Measurements from ENCODE around the gene NEU2.

The NEU2 gene

GRCh38 chr2:233058717-233059546 is 26.5 kb downstream of the NEU2 start:
- Histone ChIP-seq H2BK5ac (ENCODE audit: low read length) (peak overlapping the region; percentile 46), H3K9me3 (replicated peaks in 1 of 2; ENCODE audit: control insufficient read depth in 2 of 2, insufficient read depth in 1 of 2, low read depth in 1 of 2, low read length in 2 of 2) (no peaks in the 10 kb centered on the region), H2AK5ac (ENCODE audit: low read depth, low read length) (peak overlapping the region; percentile 74), H2AFZ (ENCODE audit: low read length) (no peak overlapping the region), H3K18ac (ENCODE audit: low read length) (peak overlapping the region; percentile 36), H3K14ac (ENCODE audit: low read length) (no peak overlapping the region), H3K4me2 (ENCODE audit: insufficient read depth, low read length, poor library complexity, severe bottlenecking) (no peak overlapping the region), H3K79me1 (ENCODE audit: low read depth, low read length) (no peaks in the 10 kb centered on the region), H3K9ac (ENCODE audit: low read depth, low read length, poor library complexity) (no peak overlapping the region), H4K91ac (ENCODE audit: low read depth, low read length, poor library complexity) (no peak overlapping the region), H3K36me3 (replicated peaks in 1 of 2; ENCODE audit: control insufficient read depth in 2 of 2, insufficient read depth in 2 of 2, low read length in 2 of 2) (no peaks in the 10 kb centered on the region), H3K23ac (ENCODE audit: low read depth, low read length, poor library complexity) (no peak overlapping the region), H3K4ac (ENCODE audit: low read length) (no peak overlapping the region), H3K27me3 (ENCODE audit: control insufficient read depth in 3 of 3, insufficient read depth in 3 of 3, low read depth in 1 of 3, low read length in 3 of 3) (peaks cover 0 to 3% (median 0%) of the 10 kb centered on the region in 3 experiments), H3K4me3 (ENCODE audit: low read length in 2 of 2) (no peak overlapping the region), H3K4me1 (ENCODE audit: control insufficient read depth in 2 of 2, insufficient read depth in 1 of 2, low read depth in 1 of 2, low read length in 2 of 2) (peaks cover 13 to 20% of the 10 kb centered on the region in 2 donors), H2BK15ac (ENCODE audit: low read length) (peak overlapping the region; percentile 54), H4K8ac (ENCODE audit: low read depth, low read length) (no peak overlapping the region), H2BK120ac (ENCODE audit: low read depth, low read length) (no peak overlapping the region), H2BK12ac (ENCODE audit: low read length) (no peak overlapping the region), H3K27ac (replicated peaks; ENCODE audit: low read length) (no peak overlapping the region)
- WGBS, 2 donors (ENCODE audit: extremely low coverage in 2 of 2, insufficient read length in 2 of 2, insufficient replicate concordance in 1 of 2) = no CpG with 5 or more reads among the region's 24 CpGs
- no peak for DNase-seq (ENCODE audit: low spot score)

GRCh38 chr2:233059547-233059796 is 27.0 kb downstream of the NEU2 start:
- Histone ChIP-seq H3K4me1 (ENCODE audit: control insufficient read depth in 2 of 2, insufficient read depth in 1 of 2, low read depth in 1 of 2, low read length in 2 of 2) (peaks cover 13 to 20% of the 10 kb centered on the region in 2 donors), H2AFZ (ENCODE audit: low read length) (no peak overlapping the region), H2BK15ac (ENCODE audit: low read length) (peak overlapping the region; percentile 32), H2BK5ac (ENCODE audit: low read length) (no peak overlapping the region), H2AK5ac (ENCODE audit: low read depth, low read length) (peak overlapping the region; percentile 74), H3K4me3 (ENCODE audit: low read length in 2 of 2) (no peak overlapping the region), H3K14ac (ENCODE audit: low read length) (no peak overlapping the region), H2BK12ac (ENCODE audit: low read length) (no peak overlapping the region), H4K8ac (ENCODE audit: low read depth, low read length) (no peak overlapping the region), H3K27ac (replicated peaks; ENCODE audit: low read length) (no peak overlapping the region), H4K91ac (ENCODE audit: low read depth, low read length, poor library complexity) (no peak overlapping the region), H3K9me3 (replicated peaks in 1 of 2; ENCODE audit: control insufficient read depth in 2 of 2, insufficient read depth in 1 of 2, low read depth in 1 of 2, low read length in 2 of 2) (no peaks in the 10 kb centered on the region), H3K4me2 (ENCODE audit: insufficient read depth, low read length, poor library complexity, severe bottlenecking) (no peak overlapping the region), H3K36me3 (replicated peaks in 1 of 2; ENCODE audit: control insufficient read depth in 2 of 2, insufficient read depth in 2 of 2, low read length in 2 of 2) (no peaks in the 10 kb centered on the region), H3K18ac (ENCODE audit: low read length) (no peak overlapping the region), H3K79me1 (ENCODE audit: low read depth, low read length) (no peaks in the 10 kb centered on the region), H3K27me3 (ENCODE audit: control insufficient read depth in 3 of 3, insufficient read depth in 3 of 3, low read depth in 1 of 3, low read length in 3 of 3) (peaks cover 0 to 3% (median 0%) of the 10 kb centered on the region in 3 experiments), H3K9ac (ENCODE audit: low read depth, low read length, poor library complexity) (no peak overlapping the region), H3K23ac (ENCODE audit: low read depth, low read length, poor library complexity) (no peak overlapping the region), H3K4ac (ENCODE audit: low read length) (no peak overlapping the region), H2BK120ac (ENCODE audit: low read depth, low read length) (no peak overlapping the region)
- DNase-seq (ENCODE audit: low spot score) = no peak
- no CpG with 5 or more reads among the region's 7 CpGs for WGBS, 2 donors (ENCODE audit: extremely low coverage in 2 of 2, insufficient read length in 2 of 2, insufficient replicate concordance in 1 of 2)

- Histone ChIP-seq H3K4ac (ENCODE audit: low read length) (no peak within 1 kb of the TSS), H2BK15ac (ENCODE audit: low read length) (peak within 1 kb of the TSS; percentile 32), H3K27me3 (ENCODE audit: control insufficient read depth in 3 of 3, insufficient read depth in 3 of 3, low read depth in 1 of 3, low read length in 3 of 3) (peaks cover 0 to 3% (median 0%) of the 10 kb centered on the region in 3 experiments), H2BK12ac (ENCODE audit: low read length) (no peak within 1 kb of the TSS), H3K4me2 (ENCODE audit: insufficient read depth, low read length, poor library complexity, severe bottlenecking) (no peak within 1 kb of the TSS), H3K79me1 (ENCODE audit: low read depth, low read length) (no peaks in the 10 kb centered on the region), H2BK5ac (ENCODE audit: low read length) (no peak within 1 kb of the TSS), H3K23ac (ENCODE audit: low read depth, low read length, poor library complexity) (no peak within 1 kb of the TSS), H3K9me3 (replicated peaks in 1 of 2; ENCODE audit: control insufficient read depth in 2 of 2, insufficient read depth in 1 of 2, low read depth in 1 of 2, low read length in 2 of 2) (no peaks in the 10 kb centered on the region), H3K4me3 (ENCODE audit: low read length in 2 of 2) (no peak within 1 kb of the TSS), H3K9ac (ENCODE audit: low read depth, low read length, poor library complexity) (no peak within 1 kb of the TSS), H2BK120ac (ENCODE audit: low read depth, low read length) (no peak within 1 kb of the TSS), H3K27ac (replicated peaks; ENCODE audit: low read length) (no peak within 1 kb of the TSS), H2AK5ac (ENCODE audit: low read depth, low read length) (peak within 1 kb of the TSS; percentile 74), H3K14ac (ENCODE audit: low read length) (no peak within 1 kb of the TSS), H4K8ac (ENCODE audit: low read depth, low read length) (no peak within 1 kb of the TSS), H3K4me1 (ENCODE audit: control insufficient read depth in 2 of 2, insufficient read depth in 1 of 2, low read depth in 1 of 2, low read length in 2 of 2) (peaks cover 13 to 20% of the 10 kb centered on the region in 2 donors), H3K18ac (ENCODE audit: low read length) (peak within 1 kb of the TSS; percentile 70), H4K91ac (ENCODE audit: low read depth, low read length, poor library complexity) (no peak within 1 kb of the TSS), H3K36me3 (replicated peaks in 1 of 2; ENCODE audit: control insufficient read depth in 2 of 2, insufficient read depth in 2 of 2, low read length in 2 of 2) (no peaks in the 10 kb centered on the region), H2AFZ (ENCODE audit: low read length) (peak within 1 kb of the TSS; percentile 64)
- DNase-seq (ENCODE audit: low spot score) = no peak
- WGBS, 2 donors (ENCODE audit: extremely low coverage in 2 of 2, insufficient read length in 2 of 2, insufficient replicate concordance in 1 of 2) = no CpG with 5 or more reads among the region's 26 CpGs
These were observed 27.5 kb downstream of the NEU2 start, which contains the start of gene INPP5D for GRCh38 chr2:233059797-233060500. Gene INPP5D, plus strand, starts transcription at chr2:233060342. Its CDS starts 137 bp downstream, at chr2:233060479.

- H3K4ac ChIP-seq (ENCODE audit: low read length) = no peak overlapping the region
- no peak overlapping the region for H4K91ac ChIP-seq (ENCODE audit: low read depth, low read length, poor library complexity)
- H3K9ac ChIP-seq (ENCODE audit: low read depth, low read length, poor library complexity) = no peak overlapping the region
- H2BK12ac ChIP-seq (ENCODE audit: low read length) = no peak overlapping the region
- H2BK5ac ChIP-seq (ENCODE audit: low read length) = no peak overlapping the region
- no peak for DNase-seq (ENCODE audit: low spot score)
- H3K79me1 ChIP-seq (ENCODE audit: low read depth, low read length) = no peaks in the 10 kb centered on the region
- H3K4me2 ChIP-seq (ENCODE audit: insufficient read depth, low read length, poor library complexity, severe bottlenecking) = no peak overlapping the region
- H3K27me3 ChIP-seq (ENCODE audit: control insufficient read depth in 3 of 3, insufficient read depth in 3 of 3, low read depth in 1 of 3, low read length in 3 of 3) = peaks cover 0 to 3% (median 0%) of the 10 kb centered on the region in 3 experiments
- H3K23ac ChIP-seq (ENCODE audit: low read depth, low read length, poor library complexity) = no peak overlapping the region
- H4K8ac ChIP-seq (ENCODE audit: low read depth, low read length) = no peak overlapping the region
- H2AFZ ChIP-seq (ENCODE audit: low read length) = peak overlapping the region; percentile 64
- H2AK5ac ChIP-seq (ENCODE audit: low read depth, low read length) = no peak overlapping the region
- H3K4me3 ChIP-seq (ENCODE audit: low read length in 2 of 2) = no peak overlapping the region
- H3K18ac ChIP-seq (ENCODE audit: low read length) = peak overlapping the region; percentile 70
- no peaks in the 10 kb centered on the region for H3K36me3 ChIP-seq (replicated peaks in 1 of 2; ENCODE audit: control insufficient read depth in 2 of 2, insufficient read depth in 2 of 2, low read length in 2 of 2)
- no peak overlapping the region for H3K14ac ChIP-seq (ENCODE audit: low read length)
- H3K4me1 ChIP-seq (ENCODE audit: control insufficient read depth in 2 of 2, insufficient read depth in 1 of 2, low read depth in 1 of 2, low read length in 2 of 2) = peaks cover 13 to 20% of the 10 kb centered on the region in 2 donors
- no peak overlapping the region for H2BK15ac ChIP-seq (ENCODE audit: low read length)
- no peaks in the 10 kb centered on the region for H3K9me3 ChIP-seq (replicated peaks in 1 of 2; ENCODE audit: control insufficient read depth in 2 of 2, insufficient read depth in 1 of 2, low read depth in 1 of 2, low read length in 2 of 2)
- WGBS, 2 donors (ENCODE audit: extremely low coverage in 2 of 2, insufficient read length in 2 of 2, insufficient replicate concordance in 1 of 2) = no CpG with 5 or more reads among the region's 13 CpGs
- H3K27ac ChIP-seq (replicated peaks; ENCODE audit: low read length) = no peak overlapping the region
- H2BK120ac ChIP-seq (ENCODE audit: low read depth, low read length) = no peak overlapping the region
These were observed 28.1 kb downstream of the NEU2 start for GRCh38 chr2:233060501-233060979.

All from neuronal stem cell (in vitro differentiated cells).